Esophagus muscularis mucosa (tissue), 4 donors: ENCODE data around the gene ANKS1B. TPM values are rescaled to one million over a fixed set of nuclear protein-coding genes. Genes with fewer than 3 reads are reported as not detected.

Experiments used
- DNase-seq: peaks from one replicate; pipeline ENCODE4 v3.0.0-alpha.2; 2017; ENCODE audit errors: extremely low spot score
- H3K27ac ChIP-seq, 4 donors: fragments of 200-600 bp; sonication (generic); replicated peaks in 1 of 4; 1 replicate in 3 of 4; 2 replicates in 1 of 4; pipeline ENCODE4 v1.5.1; 2016 to 2019; ENCODE audit warnings: mild to moderate bottlenecking in 1 of 4
- H3K27me3 ChIP-seq, 4 donors: fragments of 200-600 bp; sonication (generic); one replicate each; pipeline versions ENCODE4 v1.5.1 to v1.6.0; 2016 to 2019
- H3K36me3 ChIP-seq, 4 donors: fragments of 200-600 bp; sonication (generic); one replicate each; pipeline ENCODE4 v1.5.1; 2016 to 2019
- H3K4me1 ChIP-seq, 4 donors: fragments of 200-600 bp; sonication (generic); one replicate each; pipeline ENCODE4 v1.5.1; 2016 to 2019
- H3K4me3 ChIP-seq, 4 donors: fragments of 200-600 bp; sonication (generic); 1 replicate in 2 of 4; 2 replicates in 2 of 4; pipeline ENCODE4 v1.5.1; 2016 to 2019; ENCODE audit warnings: mild to moderate bottlenecking in 4 of 4, moderate library complexity in 1 of 4
- H3K9me3 ChIP-seq, 4 donors: fragments of 200-600 bp; sonication (generic); 1 replicate in 3 of 4; 2 replicates in 1 of 4; pipeline ENCODE4 v1.5.1; 2016 to 2019
- EP300 ChIP-seq: sonication (generic); formaldehyde crosslinking; IDR thresholded peaks from one replicate; pipeline ENCODE4 v1.6.1; 2017; ENCODE audit warnings: antibody characterized with exemption
- POLR2A ChIP-seq: fragments of 450-650 bp; IDR thresholded peaks from one replicate; pipeline ENCODE4 v1.6.1; 2017; ENCODE audit warnings: antibody characterized with exemption, moderate library complexity, mild to moderate bottlenecking, low read depth
- POLR2AphosphoS5 ChIP-seq, 2 donors: sonication (generic); formaldehyde crosslinking; IDR thresholded peaks; one replicate each; pipeline ENCODE4 v1.6.1; 2017; ENCODE audit warnings: antibody characterized with exemption in 2 of 2
- WGBS: methylation state at CpG from one replicate; pipeline ENCODE4 v1.1.5; 2018; 5-methylcytosine and 5-hydroxymethylcytosine counted together
- intact Hi-C: fragments of 100-400 bp; cut with DNase I; formaldehyde crosslinking; loops from one replicate; pipeline ENCODE4 v1.15.1; 2023
- total RNA-seq, 4 donors: library from RNA; depleted of rRNA; stranded (reverse); fragments of >200 nt; gene quantifications; one replicate each; pipeline versions ENCODE4 v1.1.0 to v1.2.1, GENCODE V29; 2016
- TF ChIP-seq, protein P1 (sequence below), 3 experiments: fragments of 200-600 bp in 2 of 3; fragments of 450-650 bp in 1 of 3; sonication (generic) in 2 of 3; IDR thresholded peaks; one replicate each; pipeline ENCODE4 v1.5.1; 2017 to 2019; ENCODE audit warnings: antibody characterized with exemption in 3 of 3, mild to moderate bottlenecking in 2 of 3, moderate library complexity in 1 of 3

The ANKS1B gene
- total RNA-seq, 4 donors from 2014 or later: 20.4 to 28.7 (median 21.6) TPM

DNA sequence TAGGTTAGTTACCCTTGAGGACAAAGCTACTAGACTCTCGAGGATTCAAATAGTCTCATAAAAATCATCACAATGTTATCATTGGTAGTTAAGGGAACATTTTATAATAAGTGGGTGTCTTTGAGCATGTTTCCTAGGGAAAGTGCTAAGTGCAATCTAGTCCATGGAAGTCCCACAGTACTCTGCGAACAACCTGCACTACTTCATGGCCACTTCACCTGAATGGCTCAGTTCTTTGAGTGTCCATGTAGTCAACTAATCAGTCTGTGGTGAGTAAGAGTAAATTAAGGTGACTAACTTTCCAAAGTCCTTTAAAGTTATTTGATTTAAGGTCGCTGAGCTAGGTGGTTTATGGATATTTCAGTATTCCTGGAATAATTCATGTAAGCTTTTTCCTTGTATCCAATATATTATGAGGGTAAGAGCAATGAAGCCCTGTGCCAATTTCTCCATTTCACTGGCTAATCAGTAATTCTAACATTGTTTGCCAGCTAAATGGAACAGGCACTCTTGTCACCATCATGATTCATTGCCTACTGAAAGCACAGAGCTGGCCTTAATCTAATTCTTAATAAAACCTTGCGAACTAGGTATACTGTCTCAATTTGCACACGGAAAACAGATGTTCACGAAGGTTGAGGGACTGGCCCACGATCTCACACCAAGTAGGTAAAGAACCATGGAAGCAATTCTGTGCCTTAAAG lies 844.6 kb downstream of the ANKS1B start:
- Histone ChIP-seq H3K27me3 (no peaks in the 10 kb centered on the region), H3K4me1 (peaks cover 0 to 11% (median 2%) of the 10 kb centered on the region in 4 donors), H3K36me3 (no peaks in the 10 kb centered on the region), H3K27ac (no peak overlapping the region), H3K4me3 (no peak overlapping the region), H3K9me3 (no peaks in the 10 kb centered on the region)
- no peak for DNase-seq
- TF ChIP-seq, protein P1, sequence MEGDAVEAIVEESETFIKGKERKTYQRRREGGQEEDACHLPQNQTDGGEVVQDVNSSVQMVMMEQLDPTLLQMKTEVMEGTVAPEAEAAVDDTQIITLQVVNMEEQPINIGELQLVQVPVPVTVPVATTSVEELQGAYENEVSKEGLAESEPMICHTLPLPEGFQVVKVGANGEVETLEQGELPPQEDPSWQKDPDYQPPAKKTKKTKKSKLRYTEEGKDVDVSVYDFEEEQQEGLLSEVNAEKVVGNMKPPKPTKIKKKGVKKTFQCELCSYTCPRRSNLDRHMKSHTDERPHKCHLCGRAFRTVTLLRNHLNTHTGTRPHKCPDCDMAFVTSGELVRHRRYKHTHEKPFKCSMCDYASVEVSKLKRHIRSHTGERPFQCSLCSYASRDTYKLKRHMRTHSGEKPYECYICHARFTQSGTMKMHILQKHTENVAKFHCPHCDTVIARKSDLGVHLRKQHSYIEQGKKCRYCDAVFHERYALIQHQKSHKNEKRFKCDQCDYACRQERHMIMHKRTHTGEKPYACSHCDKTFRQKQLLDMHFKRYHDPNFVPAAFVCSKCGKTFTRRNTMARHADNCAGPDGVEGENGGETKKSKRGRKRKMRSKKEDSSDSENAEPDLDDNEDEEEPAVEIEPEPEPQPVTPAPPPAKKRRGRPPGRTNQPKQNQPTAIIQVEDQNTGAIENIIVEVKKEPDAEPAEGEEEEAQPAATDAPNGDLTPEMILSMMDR (IDR thresholded peaks at IDR 0.05): no peak
- no peak for TF ChIP-seq POLR2AphosphoS5 (IDR thresholded peaks at IDR 0.05)
- 94% methylated on average over 7 of the region's 7 CpGs for WGBS
- intact Hi-C loops: no loop called here

DNA sequence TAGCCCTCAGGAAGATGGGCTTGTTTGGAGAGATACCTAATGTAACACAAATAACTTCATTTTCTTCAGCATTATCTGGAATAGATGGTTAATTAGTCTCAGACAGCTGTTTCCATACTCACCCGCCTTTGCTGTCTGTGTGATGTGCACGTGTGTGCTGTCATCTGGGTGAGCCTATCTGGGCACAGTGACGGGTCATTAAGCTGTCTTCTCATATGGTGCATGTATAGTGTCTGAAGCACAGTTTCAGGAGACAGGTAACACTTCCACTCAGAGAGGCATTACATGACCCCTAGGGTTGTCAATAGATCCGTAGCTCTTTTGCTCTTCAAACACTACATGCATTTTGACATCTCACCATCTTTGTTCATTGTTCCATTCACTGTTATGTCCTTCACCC lies 846.3 kb downstream of the ANKS1B start:
- TF ChIP-seq POLR2A (no peak), EP300 (no peak), POLR2AphosphoS5 (IDR thresholded peaks at IDR 0.05) (no peak)
- TF ChIP-seq, protein P1 (IDR thresholded peaks at IDR 0.05): no peak
- Histone ChIP-seq H3K4me3 (no peak overlapping the region), H3K27me3 (no peaks in the 10 kb centered on the region), H3K27ac (no peak overlapping the region), H3K4me1 (peaks cover 0 to 11% (median 2%) of the 10 kb centered on the region in 4 donors), H3K36me3 (no peaks in the 10 kb centered on the region), H3K9me3 (no peaks in the 10 kb centered on the region)
- intact Hi-C loops: no loop called here
- no peak for DNase-seq
- 87% methylated on average over 4 of the region's 4 CpGs for WGBS

DNA sequence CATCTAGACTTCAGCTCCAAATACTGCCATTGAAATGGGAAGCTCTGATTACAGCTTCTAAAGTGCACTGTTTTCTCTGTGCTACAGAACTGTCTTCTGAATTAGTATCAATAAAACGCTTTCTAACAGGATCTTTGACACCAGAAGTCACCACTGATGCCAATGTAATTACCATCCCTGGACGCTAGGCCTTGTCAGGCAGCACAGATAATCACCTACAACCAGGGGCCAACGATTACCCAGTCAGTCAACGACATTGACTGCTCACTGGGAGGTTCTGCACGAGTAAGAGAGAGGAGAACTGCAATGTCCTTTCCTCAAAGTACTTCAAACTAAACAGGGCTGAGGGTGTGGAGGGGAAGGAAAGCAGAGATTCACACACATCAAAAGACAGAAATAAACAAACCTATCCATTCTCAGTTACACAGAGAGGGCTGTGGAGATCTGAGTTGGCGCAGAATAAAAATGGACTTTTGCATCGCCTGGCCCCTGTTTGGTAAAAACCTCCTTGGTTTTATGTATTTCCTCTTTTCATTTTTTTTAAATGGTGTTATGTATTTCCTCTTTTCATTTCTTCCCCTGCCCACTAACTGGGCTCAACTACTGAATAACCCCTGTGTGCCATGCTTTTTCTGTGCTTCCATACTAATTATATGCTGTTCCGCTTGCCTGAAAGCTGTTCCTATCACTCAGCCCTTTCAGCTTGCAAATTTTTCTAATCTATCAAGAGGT lies 847.4 kb downstream of the ANKS1B start:
- 75% methylated on average over 8 of the region's 8 CpGs for WGBS
- H3K4me3 ChIP-seq: no peak overlapping the region

DNA sequence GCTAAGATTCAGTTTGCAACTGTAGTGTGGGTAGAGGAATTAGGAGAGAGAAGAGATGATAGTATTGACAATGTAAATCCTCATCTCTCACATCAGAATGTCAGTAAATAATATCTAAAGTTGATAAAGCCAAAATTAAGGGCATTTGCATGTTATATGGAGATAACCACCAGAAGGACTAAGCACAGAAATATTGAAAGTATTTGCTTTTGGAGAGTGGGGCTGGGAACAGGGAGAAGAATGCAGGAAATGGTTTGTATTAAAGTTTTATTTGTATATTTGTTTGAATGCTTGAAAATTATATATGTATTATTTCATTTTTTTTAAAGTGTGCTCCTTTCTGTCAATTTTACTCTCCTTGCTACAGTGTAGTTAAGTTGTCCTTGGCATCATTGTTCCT lies 848.2 kb downstream of the ANKS1B start:
- no peak for DNase-seq
- Histone ChIP-seq H3K4me1 (peaks cover 0 to 16% (median 4%) of the 10 kb centered on the region in 4 donors), H3K27me3 (no peaks in the 10 kb centered on the region), H3K4me3 (no peak overlapping the region), H3K9me3 (no peaks in the 10 kb centered on the region), H3K36me3 (no peaks in the 10 kb centered on the region), H3K27ac (no peak overlapping the region)
- intact Hi-C loops: no loop called here
- no peak for TF ChIP-seq POLR2AphosphoS5 (IDR thresholded peaks at IDR 0.05)
- TF ChIP-seq POLR2A: no peak
- no peak for TF ChIP-seq EP300
- TF ChIP-seq, protein P1 (IDR thresholded peaks at IDR 0.05): no peak

More for the DNA sequence above, 847.4 kb downstream of the ANKS1B start:
- intact Hi-C loops: no loop called here
- no peaks in the 10 kb centered on the region for H3K27me3 ChIP-seq
- H3K27ac ChIP-seq: no peak overlapping the region
- H3K4me1 ChIP-seq: peaks cover 0 to 11% (median 2%) of the 10 kb centered on the region in 4 donors
- no peak for TF ChIP-seq EP300
- TF ChIP-seq POLR2A: no peak
- no peak for TF ChIP-seq POLR2AphosphoS5 (IDR thresholded peaks at IDR 0.05)
- no peaks in the 10 kb centered on the region for H3K9me3 ChIP-seq
- no peaks in the 10 kb centered on the region for H3K36me3 ChIP-seq
- no peak for DNase-seq

DNA sequence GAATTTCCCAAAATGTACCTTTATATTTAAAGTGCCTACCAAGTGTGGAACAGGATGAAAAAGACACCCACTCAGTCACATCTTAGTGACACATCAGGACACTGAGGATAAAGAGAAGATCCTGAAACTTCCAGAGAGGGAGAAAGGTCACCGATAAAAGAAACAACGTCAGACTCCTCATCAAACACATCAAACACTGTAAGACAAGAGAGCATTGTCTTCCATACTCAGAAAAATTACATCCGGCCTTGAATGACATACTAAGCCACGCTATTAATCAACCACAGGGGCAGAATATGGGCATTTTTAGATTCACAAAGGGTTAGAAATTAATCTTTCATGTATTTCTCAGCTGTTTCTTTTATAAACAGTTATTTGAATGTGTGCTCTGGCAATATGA lies 849.4 kb downstream of the ANKS1B start:
- no peak overlapping the region for H3K4me3 ChIP-seq
- H3K4me1 ChIP-seq: peaks cover 0 to 16% (median 4%) of the 10 kb centered on the region in 4 donors
- no peaks in the 10 kb centered on the region for H3K36me3 ChIP-seq
- intact Hi-C loops: no loop called here
- no peaks in the 10 kb centered on the region for H3K27me3 ChIP-seq
- no peaks in the 10 kb centered on the region for H3K9me3 ChIP-seq
- WGBS: 56% methylated on average over 4 of the region's 4 CpGs
- DNase-seq: no peak
- H3K27ac ChIP-seq: no peak overlapping the region
- TF ChIP-seq, protein P1 (IDR thresholded peaks at IDR 0.05): no peak
- TF ChIP-seq POLR2A (no peak), POLR2AphosphoS5 (IDR thresholded peaks at IDR 0.05) (no peak), EP300 (no peak)
